GM21786 (cell line): ENCODE measurements around the gene EFNA2.
"Not testable (repeated sequence)": the region's sequence is repeated elsewhere in the genome, so short reads cannot be mapped to it uniquely, and the experiment has no call there.

Experiments used
- ATAC-seq: cut with Tn5 transposase; IDR thresholded peaks from one replicate; pipeline ENCODE4 v1.9.1; 2021; ENCODE audit not compliant: unreplicated experiment

EFNA2 gene

GRCh38 chr19:1295169-1296012 lies 9.7 kb downstream of the EFNA2 start:
- ATAC-seq: no peak

GRCh38 chr19:1296078-1296477 lies 10.4 kb downstream of the EFNA2 start:
- ATAC-seq: no peak

GRCh38 chr19:1296575-1297271 lies 11.1 kb downstream of the EFNA2 start:
- ATAC-seq: no peak

- no peak for ATAC-seq
Measured at GRCh38 chr19:1298235-1298634, 12.6 kb downstream of the EFNA2 start.

- ATAC-seq: no peak
Measured at GRCh38 chr19:1299801-1300200, 14.1 kb downstream of the EFNA2 start.

GRCh38 chr19:1300744-1301490 lies 15.2 kb downstream of the EFNA2 start:
- ATAC-seq: no peak

GRCh38 chr19:1302533-1303239 lies 17.0 kb downstream of the EFNA2 start:
- ATAC-seq: no peak

GRCh38 chr19:1304197-1304924 lies 18.7 kb downstream of the EFNA2 start:
- no peak for ATAC-seq

- not testable (repeated sequence) for ATAC-seq
Measured at GRCh38 chr19:1305354-1305753, 19.7 kb downstream of the EFNA2 start.

- ATAC-seq: no peak
Measured at GRCh38 chr19:1307320-1307719, 21.6 kb downstream of the EFNA2 start.

GRCh38 chr19:1307755-1308303 lies 22.2 kb downstream of the EFNA2 start:
- ATAC-seq: no peak

- ATAC-seq: no peak
Measured at GRCh38 chr19:1308718-1309117, 23.0 kb downstream of the EFNA2 start.

- no peak for ATAC-seq
Measured at GRCh38 chr19:1309977-1310852, 24.5 kb downstream of the EFNA2 start.

GRCh38 chr19:1310853-1311180 lies 25.1 kb downstream of the EFNA2 start:
- ATAC-seq: no peak

GRCh38 chr19:1311543-1312091 lies 25.9 kb downstream of the EFNA2 start:
- ATAC-seq: no peak

- ATAC-seq: no peak
Measured at GRCh38 chr19:1312767-1313694, 27.4 kb downstream of the EFNA2 start.

GRCh38 chr19:1313695-1314613 lies 28.3 kb downstream of the EFNA2 start:
- ATAC-seq: no peak
